Measurements from ENCODE around the gene EIF2D. TPM values are rescaled to one million over a fixed set of nuclear protein-coding genes. Genes with fewer than 3 reads are reported as not detected.
A peak's percentile ranks its signal among the peaks of the same experiment; 100 is the strongest.
"Not testable (repeated sequence)": the region's sequence is repeated elsewhere in the genome, so short reads cannot be mapped to it uniquely, and the experiment has no call there.

Gene EIF2D
- polyA plus RNA-seq, 2 of the 4 experiments (the other 2 are of a cell fraction): 31.8 to 63.2 TPM

GRCh38 chr1:206631085-206631509, 18.8 kb upstream of the EIF2D start (continued):
- TF ChIP-seq REST (IDR thresholded peaks at IDR 0.05) (no peak), CBX8 (IDR thresholded peaks at IDR 0.05) (no peak), RAD21 (conservative IDR thresholded peaks at IDR 0.05 in 1 of 2, IDR thresholded peaks at IDR 0.05 in 1 of 2) (peak; percentile 60 to 66)
- TF ChIP-seq, protein P1, sequence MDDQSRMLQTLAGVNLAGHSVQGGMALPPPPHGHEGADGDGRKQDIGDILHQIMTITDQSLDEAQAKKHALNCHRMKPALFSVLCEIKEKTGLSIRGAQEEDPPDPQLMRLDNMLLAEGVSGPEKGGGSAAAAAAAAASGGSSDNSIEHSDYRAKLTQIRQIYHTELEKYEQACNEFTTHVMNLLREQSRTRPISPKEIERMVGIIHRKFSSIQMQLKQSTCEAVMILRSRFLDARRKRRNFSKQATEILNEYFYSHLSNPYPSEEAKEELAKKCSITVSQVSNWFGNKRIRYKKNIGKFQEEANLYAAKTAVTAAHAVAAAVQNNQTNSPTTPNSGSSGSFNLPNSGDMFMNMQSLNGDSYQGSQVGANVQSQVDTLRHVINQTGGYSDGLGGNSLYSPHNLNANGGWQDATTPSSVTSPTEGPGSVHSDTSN (IDR thresholded peaks at IDR 0.05): no peak
- TF ChIP-seq, protein P2, sequence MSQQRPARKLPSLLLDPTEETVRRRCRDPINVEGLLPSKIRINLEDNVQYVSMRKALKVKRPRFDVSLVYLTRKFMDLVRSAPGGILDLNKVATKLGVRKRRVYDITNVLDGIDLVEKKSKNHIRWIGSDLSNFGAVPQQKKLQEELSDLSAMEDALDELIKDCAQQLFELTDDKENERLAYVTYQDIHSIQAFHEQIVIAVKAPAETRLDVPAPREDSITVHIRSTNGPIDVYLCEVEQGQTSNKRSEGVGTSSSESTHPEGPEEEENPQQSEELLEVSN (IDR thresholded peaks at IDR 0.05; ENCODE audit: borderline replicate concordance, low read depth): no peak

GRCh38 chr1:206628916-206629315, 16.7 kb upstream of the EIF2D start:
- FAIRE-seq: no peak
- no peak for DNase-seq (ENCODE audit: low read depth in 1 of 2, low spot score in 1 of 2)
- no peak overlapping the region for H3K4me3 ChIP-seq
- peaks cover 4% of the 10 kb centered on the region; the same call in 1 of the 3 replicates for H3K4me1 ChIP-seq
- POLR2A ChIA-PET: no interaction called here
- no peak overlapping the region for H3K4me2 ChIP-seq
- peaks cover 5% of the 10 kb centered on the region; the same call in 1 of the 3 replicates for H3K9me3 ChIP-seq
- no peak overlapping the region for H3K27ac ChIP-seq
- TF ChIP-seq HOXB5 (CRISPR knock-in tag; IDR thresholded peaks at IDR 0.05): no peak
- TF ChIP-seq, protein P3, sequence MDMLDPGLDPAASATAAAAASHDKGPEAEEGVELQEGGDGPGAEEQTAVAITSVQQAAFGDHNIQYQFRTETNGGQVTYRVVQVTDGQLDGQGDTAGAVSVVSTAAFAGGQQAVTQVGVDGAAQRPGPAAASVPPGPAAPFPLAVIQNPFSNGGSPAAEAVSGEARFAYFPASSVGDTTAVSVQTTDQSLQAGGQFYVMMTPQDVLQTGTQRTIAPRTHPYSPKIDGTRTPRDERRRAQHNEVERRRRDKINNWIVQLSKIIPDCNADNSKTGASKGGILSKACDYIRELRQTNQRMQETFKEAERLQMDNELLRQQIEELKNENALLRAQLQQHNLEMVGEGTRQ (IDR thresholded peaks at IDR 0.05): no peak
- TF ChIP-seq POLR2AphosphoS2 (conservative IDR thresholded peaks at IDR 0.05; ENCODE audit: low read length): no peak
- peak; percentile 78 for TF ChIP-seq MAFK (IDR thresholded peaks at IDR 0.05; ENCODE audit: partially characterized antibody)
- TF ChIP-seq ZNF302 (CRISPR knock-in tag; IDR thresholded peaks at IDR 0.05): no peak
- TF ChIP-seq, protein P1 (IDR thresholded peaks at IDR 0.05): no peak
- TF ChIP-seq MAZ (IDR thresholded peaks at IDR 0.05; ENCODE audit: borderline replicate concordance, low read depth, low read length): no peak
- no peak for TF ChIP-seq ESRRA (IDR thresholded peaks at IDR 0.05; ENCODE audit: borderline replicate concordance, low read length)
- no peak for TF ChIP-seq NFE2L2 (conservative IDR thresholded peaks at IDR 0.05; ENCODE audit: low read length)
- 0% methylated on average over 1 of the region's 1 CpG for WGBS (ENCODE audit: missing lambda C conversion rate)
- CTCF ChIA-PET: interaction anchor here (1.2 to 19.0 kb wide), 6 partner anchors 8 to 353 kb away, joined by 3 to 452 read pairs (median 30); partner anchors contain the start of gene EIF2D
- ATAC-seq: no peak

DNA sequence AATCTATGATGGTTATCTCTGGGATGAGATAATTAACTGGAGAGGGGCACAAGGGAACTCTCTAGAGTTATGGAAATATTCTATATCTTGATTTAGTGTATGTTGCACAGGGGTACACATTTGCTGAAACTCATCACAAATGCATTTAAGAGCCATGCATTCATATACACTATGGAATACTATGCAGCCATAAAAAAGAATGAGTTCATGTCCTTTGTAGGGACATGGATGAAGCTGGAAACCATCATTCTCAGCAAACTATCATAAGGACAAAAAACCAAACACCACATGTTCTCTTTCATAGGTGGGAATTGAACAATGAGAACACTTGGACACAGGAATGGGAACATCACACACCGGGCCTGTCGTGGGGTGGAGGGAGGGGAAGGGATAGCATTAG, 14.1 kb upstream of the EIF2D start:
- DNase-seq (ENCODE audit: low read depth in 1 of 2, low spot score in 1 of 2); FAIRE-seq; H3K4me3 ChIP-seq; H3K27ac ChIP-seq; H3K4me1 ChIP-seq; POLR2A ChIA-PET; ATAC-seq; H3K9me3 ChIP-seq; H3K4me2 ChIP-seq: not testable (repeated sequence)
- WGBS (ENCODE audit: missing lambda C conversion rate): 46% methylated on average over 2 of the region's 2 CpGs
- CTCF ChIA-PET: interaction anchor here (0.9 to 19.0 kb wide), 7 partner anchors 9 to 355 kb away, joined by 3 to 452 read pairs (median 3); partner anchors contain the start of gene EIF2D
